CD4-positive, alpha-beta T cell treated with Interleukin-21 for 1 hour (primary cell): Measurements from ENCODE around the gene ATAD3A.
"Not testable (repeated sequence)": the region's sequence is repeated elsewhere in the genome, so short reads cannot be mapped to it uniquely, and the experiment has no call there.

Experiments used
- DNase-seq: peaks from one replicate; pipeline ENCODE4 v3.0.0-alpha.2; 2020

ATAD3A gene

GRCh38 chr1:1511533-1512285 is at the start of gene ATAD3A:
ATAD3A (plus strand) TSS chr1:1512162; CDS start chr1:1512269, 107 bp downstream.
- DNase-seq: peak; percentile 96

DNA sequence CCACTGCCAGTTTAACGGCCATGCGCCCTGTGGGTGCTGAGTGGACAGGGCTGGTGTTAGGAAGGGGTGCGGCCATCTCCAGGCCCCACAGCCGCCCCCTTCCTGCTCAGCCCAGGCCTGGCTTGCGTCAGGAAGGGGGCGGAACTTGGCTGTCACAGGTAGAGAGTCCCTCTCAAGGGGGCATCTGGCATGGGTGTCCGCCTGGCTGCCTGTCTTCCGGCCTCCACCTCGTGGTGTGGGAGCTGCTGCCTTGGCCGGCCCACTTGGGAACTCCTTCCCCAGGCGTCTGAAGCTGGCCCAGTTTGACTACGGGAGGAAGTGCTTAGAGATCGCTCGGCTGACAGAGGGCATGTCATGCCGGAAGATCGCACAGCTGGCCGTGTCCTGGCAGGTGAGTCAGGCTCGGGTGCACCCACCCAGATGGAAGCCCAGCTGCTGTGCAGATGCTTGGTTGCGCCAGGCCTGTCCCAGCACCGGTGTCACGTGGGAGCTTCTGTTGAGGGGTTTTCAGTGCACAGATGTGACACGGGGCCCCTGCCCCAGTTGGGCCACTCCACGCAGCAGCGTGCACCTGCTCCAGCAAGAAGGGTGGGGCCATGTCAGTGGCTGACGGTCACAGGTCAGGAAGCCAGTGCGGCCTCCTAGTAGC is 49.5 kb upstream of the ATAD3A start:
- peak; percentile 36 for DNase-seq

DNA sequence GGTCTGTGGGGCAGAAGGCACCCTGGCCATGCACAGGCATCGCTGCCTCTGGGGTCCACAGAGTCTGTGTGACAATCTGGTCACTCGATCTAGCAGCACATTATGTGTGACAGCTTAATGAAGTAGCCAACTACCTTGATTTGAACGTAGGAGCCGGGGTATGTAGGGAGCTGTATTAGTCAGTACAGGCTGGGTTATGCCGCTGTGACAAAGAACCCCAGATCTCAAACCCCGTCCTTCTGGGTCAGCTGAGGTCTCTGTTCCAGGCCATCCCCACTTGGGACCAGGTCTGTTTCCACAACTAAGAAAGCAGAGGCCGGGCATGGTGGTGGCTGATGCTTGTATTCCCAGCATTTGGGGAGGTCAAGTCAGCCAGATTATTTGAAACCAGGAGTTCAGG is 48.6 kb upstream of the ATAD3A start:
- DNase-seq: no peak

- not testable (repeated sequence) for DNase-seq
Observed at GRCh38 chr1:1468196-1468985, 43.6 kb upstream of the ATAD3A start.

DNA sequence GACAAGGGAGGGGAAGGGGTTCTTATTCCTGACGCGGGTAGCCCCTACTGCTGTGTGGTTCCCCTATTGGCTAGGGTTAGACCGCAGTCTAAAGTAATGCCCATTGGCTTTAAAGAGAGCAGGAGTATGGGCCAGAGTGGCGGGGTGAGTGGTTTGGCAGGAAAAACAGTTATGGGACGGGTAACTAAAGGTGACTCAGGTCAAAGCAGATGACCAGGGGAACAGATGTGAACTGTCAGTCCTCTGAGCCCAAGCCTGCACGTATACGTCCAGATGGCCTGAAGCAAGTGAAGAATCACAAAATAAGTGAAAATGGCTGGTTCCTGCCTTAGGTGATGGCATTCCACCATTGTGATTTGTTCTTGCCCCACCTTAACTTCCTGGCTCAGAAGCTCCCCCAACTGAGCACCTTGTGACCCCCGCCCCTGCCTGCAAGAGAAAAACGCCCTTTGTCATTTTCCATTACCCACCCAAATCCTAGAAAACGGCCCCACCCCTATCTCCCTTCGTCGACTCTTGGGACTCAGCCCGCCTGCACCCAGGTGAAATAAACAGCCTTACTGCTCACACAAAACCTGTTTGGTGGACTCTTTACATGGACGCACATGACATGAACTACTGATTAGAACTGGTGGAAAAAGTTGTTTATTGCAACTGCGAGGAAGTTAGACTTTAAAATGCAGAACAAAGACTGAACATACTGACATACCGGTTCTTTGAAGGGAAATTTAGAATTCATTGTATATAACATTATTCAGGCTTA is 41.2 kb upstream of the ATAD3A start:
- peak; percentile 20 for DNase-seq

- peak; percentile 93 for DNase-seq
Observed at GRCh38 chr1:1471389-1472052, 40.4 kb upstream of the ATAD3A start, which contains the start of gene ATAD3B. ATAD3B (plus strand) TSS chr1:1471765; CDS start chr1:1471885, 120 bp downstream.

DNA sequence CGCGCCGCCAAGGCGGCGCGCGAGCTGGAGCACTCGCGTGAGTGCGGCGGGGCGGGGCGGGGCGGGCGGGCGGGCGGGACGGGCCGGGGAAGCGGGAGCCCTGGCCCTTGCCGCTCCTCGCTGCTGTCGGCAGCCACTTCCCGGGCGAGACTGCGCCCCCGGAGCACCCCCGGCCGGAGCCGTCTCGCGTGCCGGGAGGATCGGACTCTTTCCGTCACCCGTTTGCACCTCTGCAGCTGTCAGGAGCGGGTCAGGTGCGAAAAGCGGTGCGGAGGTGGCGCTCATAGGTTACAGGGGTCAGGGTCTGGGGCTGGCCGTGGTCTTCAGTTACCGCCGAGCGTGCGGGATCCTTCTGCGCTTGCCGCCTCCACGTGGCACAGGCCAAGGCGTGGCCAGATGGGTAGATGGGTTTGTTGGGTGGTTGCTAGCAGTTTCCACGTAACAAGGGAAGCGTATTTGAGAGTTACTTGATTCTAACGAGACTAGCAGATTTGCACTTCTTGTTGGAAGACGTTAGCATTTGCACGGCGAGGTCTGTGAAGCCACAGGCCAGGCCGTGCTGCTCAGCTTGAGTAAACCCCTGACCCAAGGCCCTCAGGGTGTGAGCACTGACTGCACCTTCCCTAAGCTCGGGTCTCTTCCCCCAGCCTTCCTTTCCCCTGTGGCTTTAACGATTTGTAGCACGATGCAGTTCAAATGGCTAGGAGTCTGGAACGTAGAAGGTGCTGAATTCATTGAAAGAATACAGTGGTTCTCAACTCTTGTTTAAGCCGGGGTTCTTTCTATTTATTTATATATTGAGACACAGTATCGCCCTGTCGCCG is 39.7 kb upstream of the ATAD3A start:
- peak; percentile 21 for DNase-seq

DNA sequence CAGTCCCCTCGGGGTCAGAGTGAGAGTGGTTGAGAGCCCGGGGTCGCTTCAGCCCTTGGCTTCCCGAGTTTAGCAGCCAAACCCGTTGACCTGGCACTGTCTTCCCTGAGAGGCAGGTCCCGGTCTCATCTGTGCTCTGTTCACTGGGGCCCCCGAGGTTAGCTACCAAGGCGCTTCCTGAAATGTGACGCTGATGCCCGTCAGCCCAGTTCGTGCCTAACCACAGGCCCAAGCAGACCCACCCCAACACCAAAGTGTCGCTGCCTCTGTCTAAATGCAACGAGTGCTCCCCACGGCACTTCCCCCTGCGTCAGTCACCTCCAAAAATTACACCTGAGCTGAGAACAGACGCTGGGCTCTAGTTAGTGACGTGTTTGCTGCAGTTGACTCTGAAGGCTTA is 36.0 kb upstream of the ATAD3A start:
- not testable (repeated sequence) for DNase-seq

DNA sequence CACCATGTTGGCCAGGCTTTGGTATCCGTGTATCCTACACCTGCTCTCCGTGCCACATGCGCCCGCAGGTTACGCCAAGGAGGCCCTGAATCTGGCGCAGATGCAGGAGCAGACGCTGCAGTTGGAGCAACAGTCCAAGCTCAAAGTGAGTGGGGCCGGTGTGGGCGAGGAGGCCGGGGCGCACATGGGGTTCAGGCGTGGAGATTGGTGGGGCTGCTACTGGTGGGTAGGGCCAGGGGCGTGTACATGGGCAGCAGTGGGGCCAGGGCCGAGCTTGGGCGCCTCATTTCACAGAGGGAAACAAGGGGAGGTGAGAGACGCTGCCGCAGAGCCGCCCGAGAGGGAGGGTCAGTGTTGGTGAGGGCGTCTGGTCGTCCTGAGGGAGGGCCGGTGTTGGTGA is 34.8 kb upstream of the ATAD3A start:
- no peak for DNase-seq

- DNase-seq: no peak
Observed at GRCh38 chr1:1479547-1480487, 32.1 kb upstream of the ATAD3A start.

DNA sequence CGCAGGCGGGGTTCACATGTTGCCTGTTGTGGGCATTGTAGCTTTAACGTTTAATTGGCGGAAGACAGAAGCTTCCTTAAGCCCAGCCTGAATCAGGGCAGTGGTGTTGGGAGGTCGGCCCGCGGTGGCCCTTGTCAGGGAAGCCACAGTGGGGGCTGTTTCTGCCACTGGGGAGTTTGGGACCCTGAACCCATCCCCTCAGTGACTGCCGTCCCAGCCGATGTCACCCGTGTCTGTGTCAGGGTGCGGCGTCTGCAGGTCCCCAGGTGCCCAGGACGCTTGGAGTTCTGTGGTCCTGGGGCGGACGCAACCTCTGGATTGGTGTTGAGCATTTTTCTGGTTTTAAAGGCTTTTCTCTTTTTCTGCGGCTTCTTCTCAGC is 31.5 kb upstream of the ATAD3A start:
- not testable (repeated sequence) for DNase-seq

DNA sequence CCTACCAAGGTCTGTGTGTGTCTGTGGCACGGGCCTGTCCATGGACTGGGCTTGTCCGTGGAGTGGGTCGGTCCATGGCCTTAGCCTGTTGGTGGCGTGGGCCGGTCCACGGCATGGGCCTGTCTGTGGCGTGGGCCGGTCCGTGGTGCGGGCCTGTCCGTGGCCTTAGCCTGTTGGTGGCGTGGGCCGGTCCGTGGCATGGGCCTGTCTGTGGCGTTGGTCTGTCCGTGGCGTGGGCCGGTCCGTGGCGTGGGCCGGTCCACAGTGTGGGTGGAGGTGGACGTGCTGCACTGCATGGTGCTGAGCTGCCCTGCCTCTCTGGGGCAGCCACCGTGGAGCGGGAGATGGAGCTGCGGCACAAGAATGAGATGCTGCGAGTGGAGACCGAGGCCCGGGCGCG is 30.2 kb upstream of the ATAD3A start:
- not testable (repeated sequence) for DNase-seq

- DNase-seq: no peak
Observed at GRCh38 chr1:1482856-1483255, 29.1 kb upstream of the ATAD3A start.

- no peak for DNase-seq
Observed at GRCh38 chr1:1483714-1484113, 28.2 kb upstream of the ATAD3A start.

DNA sequence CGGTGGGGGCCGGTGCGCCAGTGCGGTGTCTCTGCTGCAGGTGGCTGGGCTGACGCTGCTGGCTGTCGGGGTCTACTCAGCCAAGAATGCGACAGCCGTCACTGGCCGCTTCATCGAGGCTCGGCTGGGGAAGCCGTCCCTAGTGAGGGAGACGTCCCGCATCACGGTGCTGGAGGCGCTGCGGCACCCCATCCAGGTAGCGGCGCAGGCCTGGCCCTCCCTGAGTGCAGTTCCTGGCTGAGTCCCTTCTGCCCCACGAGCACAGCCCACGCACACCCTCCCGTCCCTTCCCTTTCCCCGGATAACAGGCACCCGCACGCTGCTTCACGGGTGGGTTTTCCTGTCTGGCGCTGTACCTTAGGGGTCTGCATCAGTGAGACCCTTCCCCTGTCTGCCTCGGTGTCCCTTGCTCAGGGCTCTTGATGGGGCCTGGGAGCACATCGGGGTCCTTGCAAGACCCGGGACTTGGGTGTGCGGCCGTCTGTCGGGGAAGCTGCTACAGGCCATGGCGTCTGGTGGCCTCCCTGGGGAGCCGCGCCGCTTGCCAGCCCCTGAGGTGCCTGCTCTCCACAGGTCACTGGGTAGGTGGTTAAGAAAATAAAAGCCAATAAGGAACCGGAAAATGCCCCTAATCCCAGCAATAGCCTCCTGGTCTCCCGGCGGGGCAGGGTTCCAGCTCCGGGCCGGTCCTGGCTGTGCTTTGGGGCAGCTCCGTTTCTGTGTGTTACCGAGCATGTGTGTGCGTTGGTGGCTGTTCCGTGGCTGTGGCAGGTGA is 26.8 kb upstream of the ATAD3A start:
- DNase-seq: not testable (repeated sequence)

DNA sequence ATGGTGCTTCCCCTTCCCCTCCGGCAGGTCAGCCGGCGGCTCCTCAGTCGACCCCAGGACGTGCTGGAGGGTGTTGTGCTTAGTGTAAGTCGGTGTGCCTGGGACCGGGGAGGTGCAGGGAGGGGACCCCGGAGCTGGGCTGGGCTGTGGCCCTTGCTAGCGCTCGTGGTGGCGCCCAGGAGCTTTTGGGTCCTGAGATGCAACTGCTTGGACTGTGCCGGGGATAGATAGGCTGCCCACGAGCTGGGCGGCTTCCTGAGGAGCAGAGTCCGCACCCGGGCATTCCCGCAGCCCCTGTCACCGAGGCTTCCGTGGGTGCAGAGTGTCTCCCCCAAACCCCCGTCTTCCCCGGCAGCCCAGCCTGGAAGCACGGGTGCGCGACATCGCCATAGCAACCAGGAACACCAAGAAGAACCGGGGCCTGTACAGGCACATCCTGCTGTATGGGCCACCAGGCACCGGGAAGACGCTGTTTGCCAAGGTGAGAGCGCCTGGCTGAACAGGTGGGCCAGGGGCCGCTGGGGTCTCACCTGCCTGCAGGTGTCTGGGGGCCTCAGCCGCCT is 26.1 kb upstream of the ATAD3A start:
- not testable (repeated sequence) for DNase-seq

- DNase-seq: no peak
Observed at GRCh38 chr1:1487701-1488100, 24.3 kb upstream of the ATAD3A start.

- no peak for DNase-seq
Observed at GRCh38 chr1:1489231-1489630, 22.7 kb upstream of the ATAD3A start.

DNA sequence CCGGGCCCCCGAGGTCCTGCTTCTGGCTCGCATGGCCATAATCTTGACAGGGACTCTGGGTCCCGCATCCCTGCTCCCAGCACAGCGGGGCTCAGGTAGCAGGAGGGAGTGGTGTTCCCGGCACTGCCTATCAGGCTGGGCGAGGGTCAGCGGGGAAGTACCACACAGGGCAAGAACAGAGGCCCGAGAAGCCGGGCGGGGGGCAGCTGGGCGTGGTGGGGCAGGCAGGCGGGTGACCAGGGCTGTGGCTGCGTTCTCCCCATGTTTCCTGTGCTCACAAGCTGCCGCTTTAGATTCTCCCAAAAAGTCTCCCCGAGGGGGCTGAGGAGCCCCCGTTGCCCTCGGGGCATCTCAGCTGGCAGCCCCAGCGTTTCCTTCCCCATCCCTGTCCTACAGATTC is 22.1 kb upstream of the ATAD3A start:
- DNase-seq: no peak
